IPS DF 19.7 (cell line): ENCODE measurements around the gene NUP43.
"Not testable (repeated sequence)": the region's sequence is repeated elsewhere in the genome, so short reads cannot be mapped to it uniquely, and the experiment has no call there.

Experiments
- DNase-seq: peaks from one replicate; pipeline ENCODE4 v3.0.0-alpha.2; 2013; ENCODE audit warnings: low read depth, low spot score

Gene NUP43

DNA sequence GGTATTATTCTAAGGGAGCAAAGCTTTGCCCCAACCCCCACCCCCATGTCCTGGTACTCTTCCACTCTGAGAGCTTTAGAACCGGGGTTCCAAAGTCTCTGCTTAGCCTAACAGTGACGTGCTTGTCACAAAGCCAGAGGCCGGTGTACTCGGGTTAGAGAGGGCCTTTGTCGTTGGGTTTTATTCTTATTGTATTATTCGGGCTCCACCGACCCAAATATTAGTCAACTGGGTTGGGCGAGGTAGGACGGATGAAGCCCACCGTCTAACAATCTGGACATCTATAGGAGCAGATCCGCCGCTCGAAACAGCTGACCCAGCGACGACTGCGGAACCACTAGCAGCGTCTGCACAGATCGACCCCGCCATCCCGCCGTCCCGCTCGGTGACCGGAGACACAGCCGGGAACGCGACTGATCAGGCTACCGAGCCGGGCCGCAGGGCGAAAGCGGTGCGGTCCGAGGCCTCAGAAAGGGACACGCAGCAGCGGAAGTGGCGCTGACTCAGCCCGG lies 2.8 kb upstream of the NUP43 start:
- not testable (repeated sequence) for DNase-seq

DNA sequence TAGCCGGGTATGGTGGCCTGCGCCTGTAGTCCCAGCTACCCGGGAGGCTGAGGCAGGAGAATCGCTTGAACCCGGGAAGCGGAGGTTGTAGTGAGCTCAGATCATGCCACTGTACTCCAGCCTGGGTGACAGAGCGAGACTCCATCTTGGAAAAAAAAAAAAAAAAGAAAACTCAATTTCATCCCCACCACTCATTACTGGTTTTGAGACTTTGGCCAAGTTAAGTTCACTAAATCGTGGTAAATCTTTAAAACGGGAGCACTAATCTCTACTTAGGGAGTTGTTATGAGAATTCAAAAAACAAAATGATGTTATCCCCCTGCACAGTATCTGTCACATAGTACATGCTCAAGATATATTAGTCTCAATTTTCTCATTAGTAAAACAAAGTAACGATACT lies 1.1 kb downstream of the NUP43 start:
- DNase-seq: not testable (repeated sequence)

DNA sequence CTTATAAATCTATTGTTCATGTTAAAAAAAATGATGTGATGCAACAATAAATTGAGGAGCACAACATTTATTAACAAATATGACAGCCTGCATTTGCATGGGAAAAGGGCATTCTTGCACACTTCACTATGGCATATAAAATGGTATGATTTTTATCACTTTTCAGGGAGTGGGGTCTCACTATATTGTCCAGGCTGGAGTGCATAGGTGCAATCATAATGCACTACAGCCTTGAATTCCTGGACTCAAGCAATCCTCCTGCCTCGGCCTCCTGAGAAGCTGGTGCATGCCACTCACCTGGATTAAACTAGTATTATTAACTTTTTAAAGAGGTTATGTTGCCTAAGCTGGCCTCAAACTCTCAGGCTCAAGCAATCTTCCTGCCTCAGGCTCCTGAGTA lies 11.4 kb downstream of the NUP43 start:
- no peak for DNase-seq

GRCh38 chr6:149733089-149733720 lies 13.1 kb downstream of the NUP43 start:
- DNase-seq: no peak

DNA sequence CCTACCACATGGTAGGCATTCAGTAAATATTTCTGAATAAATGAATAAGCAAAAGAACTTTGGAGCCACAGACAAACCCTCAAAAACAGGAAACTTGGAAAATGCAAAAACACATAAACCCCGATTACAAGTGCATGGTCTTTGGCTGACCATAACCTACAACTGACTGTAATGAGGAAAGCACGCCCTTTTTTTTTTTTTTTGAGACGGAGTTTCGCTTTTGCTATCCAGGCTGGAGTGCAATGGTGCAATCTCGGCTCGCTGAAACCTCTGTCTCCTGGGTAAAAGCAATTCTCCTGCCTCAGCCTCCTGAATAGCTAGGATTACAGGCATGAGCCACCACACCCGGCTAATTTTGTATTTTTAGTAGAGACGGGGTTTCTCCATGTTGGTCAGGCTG lies 16.5 kb downstream of the NUP43 start:
- no peak for DNase-seq

DNA sequence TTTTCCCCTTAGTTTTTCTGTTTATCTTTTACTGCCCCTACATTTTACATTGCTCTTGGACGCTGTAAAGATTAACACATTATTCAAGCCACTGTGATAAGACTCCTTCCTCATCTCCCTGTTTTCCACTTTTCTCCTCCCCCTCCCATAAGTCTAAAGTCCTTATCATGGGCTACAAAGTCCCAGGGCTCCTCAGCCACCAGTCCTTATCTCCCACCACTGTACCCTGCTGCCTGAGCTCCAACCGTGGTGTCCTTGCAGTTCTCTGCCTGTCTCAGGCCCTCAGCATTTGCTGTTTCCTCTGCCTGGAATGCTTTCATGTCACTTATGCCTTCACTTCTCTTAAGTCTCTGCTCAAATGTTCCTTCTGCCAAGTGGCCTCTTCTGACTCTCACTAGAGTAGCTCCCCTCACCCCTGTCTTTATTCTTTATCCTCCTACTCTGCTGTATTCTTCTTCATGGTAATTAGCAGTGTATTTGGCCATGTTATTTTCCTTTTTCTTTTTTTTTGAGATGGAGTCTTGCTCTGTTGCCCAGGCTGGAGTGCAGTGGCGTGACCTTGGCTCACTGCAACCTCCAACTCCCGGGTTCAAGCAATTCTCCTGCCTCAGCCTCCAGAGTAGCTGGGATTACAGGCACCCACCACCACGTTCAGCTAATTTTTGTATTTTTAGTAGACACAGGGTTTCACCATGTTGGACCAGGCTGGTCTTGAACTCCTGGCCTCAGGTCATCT lies 17.7 kb downstream of the NUP43 start:
- no peak for DNase-seq

DNA sequence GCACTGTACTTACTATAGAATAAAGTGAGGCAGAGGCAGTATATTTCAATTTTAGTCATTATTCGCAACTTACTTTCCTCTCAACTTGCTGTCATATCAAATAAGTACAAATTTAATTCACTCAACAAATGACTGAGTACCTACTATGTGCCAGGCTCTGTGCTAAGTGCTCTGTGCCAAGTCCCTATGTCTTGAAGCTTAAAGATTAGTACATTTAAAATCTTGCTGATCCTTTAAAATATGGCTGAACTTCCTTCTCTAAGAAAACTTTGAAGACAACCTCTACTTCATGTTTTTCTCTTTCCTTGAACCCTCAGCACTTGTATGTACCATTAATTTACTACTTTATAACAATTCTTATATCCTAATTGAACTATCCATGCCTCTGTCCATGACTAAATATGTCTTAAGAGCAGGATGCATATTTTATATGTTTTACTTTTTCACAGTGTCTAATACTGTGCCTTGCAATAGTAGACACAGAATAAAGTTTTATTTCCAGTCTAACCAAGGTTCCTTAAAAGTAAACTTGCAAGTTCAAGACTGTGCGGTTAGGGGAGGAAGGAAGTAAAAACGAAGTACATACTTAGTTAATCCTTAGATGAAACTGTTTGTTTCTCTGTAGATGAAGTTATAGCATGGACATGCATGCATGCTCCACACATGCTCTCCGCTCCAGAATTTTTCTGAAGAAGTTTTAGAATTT lies 18.4 kb downstream of the NUP43 start:
- no peak for DNase-seq

DNA sequence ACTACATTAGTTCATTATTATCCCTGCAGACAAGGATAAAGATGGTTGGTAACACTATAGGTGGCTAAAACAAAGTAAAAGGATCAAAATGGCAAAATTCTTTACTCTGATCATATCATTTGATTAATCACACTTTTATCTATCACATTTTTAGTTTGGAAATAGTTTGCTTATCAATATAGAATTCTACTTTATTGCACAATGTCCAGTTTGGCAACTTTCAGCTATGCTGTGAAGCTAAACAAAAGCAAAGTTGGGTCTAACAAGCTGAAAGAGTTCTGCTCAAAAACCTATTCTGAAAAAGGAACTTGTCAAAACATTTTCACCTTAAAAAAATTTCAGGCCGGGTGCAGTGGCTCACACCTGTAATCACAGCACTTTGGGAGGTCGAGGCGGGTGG lies 20.5 kb downstream of the NUP43 start:
- no peak for DNase-seq

DNA sequence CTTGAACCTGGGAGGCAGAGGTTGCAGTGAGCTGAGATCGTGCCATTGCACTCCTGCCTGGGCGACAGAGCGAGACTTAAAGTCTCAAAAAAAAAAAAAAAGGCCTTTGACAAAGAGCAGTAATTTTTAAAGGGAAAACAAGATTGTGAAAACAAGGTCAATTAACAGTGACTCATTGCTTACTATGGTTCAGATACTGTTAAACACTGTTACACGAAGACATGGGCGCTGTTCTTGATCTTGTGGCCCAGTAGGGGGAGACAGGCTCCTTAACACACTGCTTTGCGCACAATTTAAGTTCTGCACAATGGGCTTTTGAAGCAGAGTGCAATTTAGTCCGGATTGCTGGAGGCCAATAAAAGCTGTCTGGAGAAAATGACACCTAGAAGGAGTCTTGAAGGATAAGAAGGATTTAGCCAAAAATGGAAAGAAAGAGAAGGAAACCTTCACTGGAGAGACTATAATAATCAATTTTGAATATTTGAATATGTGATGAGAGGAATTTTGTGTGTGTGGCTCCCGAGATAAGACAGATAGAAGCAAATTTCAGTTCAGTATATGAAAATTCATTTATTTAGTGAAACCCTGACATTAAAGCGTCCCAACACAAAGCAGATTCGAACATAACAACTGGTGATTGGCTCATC lies 22.4 kb downstream of the NUP43 start:
- DNase-seq: no peak

DNA sequence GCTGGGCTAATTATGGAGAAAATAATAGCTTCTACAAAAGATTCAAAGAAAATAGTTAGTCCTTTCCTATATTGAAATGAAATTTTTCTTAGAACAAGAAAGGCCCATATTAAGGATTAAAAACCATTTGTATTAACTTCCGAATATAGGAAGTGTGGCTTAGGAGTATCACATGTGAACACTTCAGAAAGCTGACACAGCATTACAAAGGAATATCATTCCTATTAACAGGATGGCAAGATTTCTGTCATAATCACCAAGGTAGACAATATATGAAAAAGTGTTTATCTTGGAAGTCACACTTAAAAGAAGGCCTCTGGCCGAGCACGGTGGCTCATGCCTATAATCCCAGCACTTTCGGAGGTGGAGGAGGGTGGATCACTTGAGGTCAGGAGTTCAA lies 23.1 kb downstream of the NUP43 start:
- no peak for DNase-seq

DNA sequence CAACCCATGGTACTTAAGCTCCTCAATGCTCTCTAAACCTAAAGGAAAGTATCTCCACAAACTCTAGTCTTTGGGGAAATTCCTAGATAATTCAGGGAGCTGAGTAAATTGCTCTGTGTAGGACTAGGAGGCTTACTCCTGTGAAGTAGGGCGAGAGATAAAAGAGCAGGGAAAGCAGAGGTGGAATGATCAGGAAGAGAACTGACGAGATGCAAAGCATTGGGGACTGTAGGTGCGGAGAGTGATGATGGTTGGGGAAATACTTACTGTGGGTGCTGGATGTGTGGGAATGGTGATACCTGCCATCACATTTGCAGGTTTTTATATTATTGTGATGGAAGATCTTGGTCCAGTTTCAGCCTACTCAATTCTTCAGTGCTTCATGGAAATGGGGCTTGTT lies 26.8 kb downstream of the NUP43 start:
- no peak for DNase-seq

- DNase-seq: peak; percentile 33
Observed at GRCh38 chr6:149717588-149718458, 28.5 kb downstream of the NUP43 start, which contains the start of gene LATS1. Gene LATS1 (minus strand): TSS chr6:149718101. CDS start chr6:149702126, 15,975 bp downstream.

DNA sequence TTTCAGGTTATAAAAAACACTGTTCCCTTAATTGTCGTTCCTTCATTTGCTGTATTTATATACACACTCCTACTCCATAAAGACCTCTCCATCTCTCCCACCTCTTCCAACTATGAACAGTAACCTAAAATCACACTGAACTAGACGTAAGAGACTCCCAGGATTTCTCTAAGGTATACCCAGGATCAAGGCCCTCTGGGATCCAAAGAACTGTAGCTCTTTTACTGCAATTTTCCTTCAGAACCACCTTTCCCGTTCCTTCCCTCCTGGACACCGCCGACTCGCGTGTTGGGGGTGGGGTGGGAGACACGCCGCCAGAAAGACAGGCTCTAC lies 29.1 kb downstream of the NUP43 start:
- DNase-seq: no peak

DNA sequence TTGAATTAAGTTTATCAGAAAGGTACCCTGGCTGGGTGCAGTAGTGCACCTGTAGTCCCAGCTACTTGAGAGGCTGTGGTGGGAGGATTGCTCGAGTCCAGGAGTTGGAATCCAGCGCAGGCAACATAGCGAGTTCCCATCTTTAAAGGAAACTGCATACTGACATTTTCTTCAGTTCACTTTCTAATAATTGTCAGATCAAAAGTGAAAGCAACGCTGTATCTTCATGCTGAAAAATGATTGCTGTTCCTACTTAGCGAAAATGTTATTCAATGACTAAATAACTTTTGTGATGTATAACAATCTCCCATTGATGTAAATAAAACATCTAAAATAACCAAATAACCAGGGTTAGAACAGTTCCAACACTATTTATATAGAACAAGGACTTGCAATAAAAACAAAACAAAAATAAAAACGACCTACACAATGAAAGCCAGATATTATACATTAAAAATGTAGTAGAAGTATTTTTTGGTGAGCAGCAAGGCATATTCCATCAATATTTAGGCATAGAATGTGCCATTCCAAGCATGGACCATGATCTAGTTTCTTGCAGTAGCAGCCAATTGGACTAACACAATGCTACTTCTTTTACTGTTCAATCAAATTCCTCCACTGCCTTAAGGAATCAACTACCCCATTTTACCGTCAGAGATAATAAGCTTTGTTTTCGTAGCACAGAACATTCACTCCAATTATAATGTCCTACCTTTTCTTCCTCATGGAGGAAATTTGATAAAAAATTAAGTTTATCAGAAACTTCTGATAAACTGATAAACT lies 30.0 kb downstream of the NUP43 start:
- no peak for DNase-seq

DNA sequence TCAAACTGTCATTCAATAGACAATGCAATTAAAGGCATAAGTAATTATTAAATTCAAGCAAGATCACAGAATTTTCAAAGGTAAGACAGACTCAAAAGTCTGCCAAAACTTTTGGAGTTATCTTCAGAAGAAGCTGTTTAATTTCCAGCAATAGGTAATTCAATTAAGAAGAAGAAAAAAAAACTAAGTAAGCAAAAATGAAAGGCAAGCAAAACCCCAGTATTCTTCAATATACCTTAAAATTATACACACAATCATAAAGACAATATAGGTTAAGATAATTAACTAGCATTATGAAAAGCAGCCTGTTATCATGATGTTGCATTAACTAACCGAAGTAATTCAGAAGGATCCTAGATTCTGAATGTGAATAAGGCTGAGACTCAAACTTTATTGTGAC lies 31.9 kb downstream of the NUP43 start:
- DNase-seq: no peak

DNA sequence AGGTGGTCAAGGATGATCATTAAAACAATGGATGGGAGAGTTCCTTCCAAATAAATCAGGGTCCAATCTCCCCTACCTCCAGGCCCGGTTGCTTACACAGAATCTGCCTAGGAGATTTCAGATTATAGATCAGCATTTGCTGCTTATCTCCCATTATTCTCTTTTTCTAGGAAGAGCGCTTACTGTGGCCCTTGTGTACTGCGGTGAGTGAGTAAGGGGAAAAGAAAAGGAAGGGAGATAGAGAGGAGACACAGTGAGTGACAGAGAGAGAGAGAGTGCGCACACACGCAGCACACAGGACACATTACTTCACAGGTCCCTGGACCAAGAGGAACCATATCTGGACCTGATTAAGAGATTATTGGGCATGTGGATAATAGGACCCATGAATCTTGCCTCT lies 34.6 kb downstream of the NUP43 start:
- no peak for DNase-seq

- DNase-seq: peak; percentile 60
Observed at GRCh38 chr6:149701714-149702113, 44.6 kb downstream of the NUP43 start.

- DNase-seq: no peak
Observed at GRCh38 chr6:149699150-149699549, 47.2 kb downstream of the NUP43 start.

DNA sequence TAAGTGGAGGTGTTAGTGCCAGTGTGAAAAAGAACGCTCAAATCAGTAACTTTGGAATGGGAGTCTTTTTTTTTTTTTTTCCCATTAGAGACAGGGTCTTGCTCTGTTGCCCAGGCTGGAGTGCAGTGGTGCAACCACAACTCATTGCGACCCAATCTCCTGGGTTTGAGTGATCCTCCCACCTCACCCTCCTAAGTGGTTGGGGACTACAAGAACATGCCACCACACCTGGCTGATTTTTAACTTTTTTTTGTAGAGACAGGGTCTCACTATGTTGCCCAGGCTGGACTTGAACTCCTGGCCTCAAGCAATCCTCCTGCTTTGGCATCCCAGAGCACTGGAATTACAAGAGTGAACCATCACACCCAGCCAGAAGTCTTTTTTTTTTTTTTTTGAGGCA lies 48.2 kb downstream of the NUP43 start:
- DNase-seq: no peak

GRCh38 chr6:149696901-149697300 lies 49.4 kb downstream of the NUP43 start:
- no peak for DNase-seq
